IMR-90 (cell line): ENCODE data around the gene GALNT17.

Experiments
- CEBPB ChIP-seq: IDR thresholded peaks from 2 replicates; pipeline ENCODE4 v1.6.1; 2012; ENCODE audit warnings: low read depth, low read length, improper control_type of control experiment
- CHD1 ChIP-seq: IDR thresholded peaks from 2 replicates; pipeline ENCODE4 v1.6.1; 2012; ENCODE audit warnings: low read depth, low read length, improper control_type of control experiment
- POLR2A ChIP-seq: IDR thresholded peaks from 2 replicates; pipeline ENCODE4 v1.6.1; 2012; ENCODE audit warnings: mild to moderate bottlenecking, low read depth, low read length
- RCOR1 ChIP-seq: IDR thresholded peaks from 2 replicates; pipeline ENCODE4 v1.6.1; 2012; ENCODE audit warnings: mild to moderate bottlenecking, low read length, improper control_type of control experiment; ENCODE audit not compliant: insufficient replicate concordance
- RFX5 ChIP-seq: IDR thresholded peaks from 2 replicates; pipeline ENCODE4 v1.8.0; 2012; ENCODE audit warnings: low read depth, mild to moderate bottlenecking, low read length, moderate library complexity
- SMC3 ChIP-seq: fragments of 150-350 bp; IDR thresholded peaks from 2 replicates; pipeline ENCODE4 v1.6.1; 2016; ENCODE audit warnings: low read depth, mild to moderate bottlenecking, antibody characterized with exemption, low read length, moderate library complexity
- TF ChIP-seq, protein P1 (sequence below): conservative IDR thresholded peaks from 2 replicates; pipeline ENCODE4 v1.5.1; 2012; ENCODE audit warnings: mild to moderate bottlenecking, low read depth, low read length, improper control_type of control experiment
- TF ChIP-seq, protein P2 (sequence below): fragments of 150-350 bp; IDR thresholded peaks from 2 replicates; pipeline ENCODE4 v1.6.1; 2016; ENCODE audit warnings: low read depth, mild to moderate bottlenecking, low read length, moderate library complexity, borderline replicate concordance
- TF ChIP-seq, protein P3 (sequence below): fragments of 150-350 bp; IDR thresholded peaks from 2 replicates; pipeline ENCODE4 v1.6.1; 2017; ENCODE audit warnings: mild to moderate bottlenecking, antibody characterized with exemption, low read length, low read depth

DNA sequence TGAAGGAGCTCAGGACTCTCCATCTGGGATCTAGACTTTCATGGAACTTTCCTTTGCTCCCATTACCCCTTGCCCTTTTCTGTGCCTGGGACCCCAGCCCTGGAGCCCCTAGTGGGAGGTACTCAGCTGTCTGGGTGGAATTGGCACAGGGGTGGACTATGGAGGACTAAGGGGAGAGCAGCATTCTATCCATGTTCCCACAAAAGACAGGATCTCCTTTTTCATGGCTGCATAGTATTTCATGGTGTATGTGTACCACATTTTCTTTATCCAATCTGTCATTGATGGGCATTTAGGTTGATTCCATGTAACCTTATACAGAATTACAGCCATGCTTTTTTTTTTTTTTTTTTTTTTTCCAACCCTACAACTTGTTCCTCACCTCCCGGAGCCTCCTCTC is 89.1 kb downstream of the GALNT17 start:
- TF ChIP-seq POLR2A, result no peak
- TF ChIP-seq, protein P1, sequence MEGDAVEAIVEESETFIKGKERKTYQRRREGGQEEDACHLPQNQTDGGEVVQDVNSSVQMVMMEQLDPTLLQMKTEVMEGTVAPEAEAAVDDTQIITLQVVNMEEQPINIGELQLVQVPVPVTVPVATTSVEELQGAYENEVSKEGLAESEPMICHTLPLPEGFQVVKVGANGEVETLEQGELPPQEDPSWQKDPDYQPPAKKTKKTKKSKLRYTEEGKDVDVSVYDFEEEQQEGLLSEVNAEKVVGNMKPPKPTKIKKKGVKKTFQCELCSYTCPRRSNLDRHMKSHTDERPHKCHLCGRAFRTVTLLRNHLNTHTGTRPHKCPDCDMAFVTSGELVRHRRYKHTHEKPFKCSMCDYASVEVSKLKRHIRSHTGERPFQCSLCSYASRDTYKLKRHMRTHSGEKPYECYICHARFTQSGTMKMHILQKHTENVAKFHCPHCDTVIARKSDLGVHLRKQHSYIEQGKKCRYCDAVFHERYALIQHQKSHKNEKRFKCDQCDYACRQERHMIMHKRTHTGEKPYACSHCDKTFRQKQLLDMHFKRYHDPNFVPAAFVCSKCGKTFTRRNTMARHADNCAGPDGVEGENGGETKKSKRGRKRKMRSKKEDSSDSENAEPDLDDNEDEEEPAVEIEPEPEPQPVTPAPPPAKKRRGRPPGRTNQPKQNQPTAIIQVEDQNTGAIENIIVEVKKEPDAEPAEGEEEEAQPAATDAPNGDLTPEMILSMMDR, result no peak
- TF ChIP-seq RFX5, result no peak
- TF ChIP-seq, protein P2, sequence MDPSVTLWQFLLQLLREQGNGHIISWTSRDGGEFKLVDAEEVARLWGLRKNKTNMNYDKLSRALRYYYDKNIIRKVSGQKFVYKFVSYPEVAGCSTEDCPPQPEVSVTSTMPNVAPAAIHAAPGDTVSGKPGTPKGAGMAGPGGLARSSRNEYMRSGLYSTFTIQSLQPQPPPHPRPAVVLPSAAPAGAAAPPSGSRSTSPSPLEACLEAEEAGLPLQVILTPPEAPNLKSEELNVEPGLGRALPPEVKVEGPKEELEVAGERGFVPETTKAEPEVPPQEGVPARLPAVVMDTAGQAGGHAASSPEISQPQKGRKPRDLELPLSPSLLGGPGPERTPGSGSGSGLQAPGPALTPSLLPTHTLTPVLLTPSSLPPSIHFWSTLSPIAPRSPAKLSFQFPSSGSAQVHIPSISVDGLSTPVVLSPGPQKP, result no peak
- no peak for TF ChIP-seq SMC3
- no peak for TF ChIP-seq CEBPB
- TF ChIP-seq RCOR1, result no peak
- TF ChIP-seq CHD1, result no peak
- TF ChIP-seq, protein P3, sequence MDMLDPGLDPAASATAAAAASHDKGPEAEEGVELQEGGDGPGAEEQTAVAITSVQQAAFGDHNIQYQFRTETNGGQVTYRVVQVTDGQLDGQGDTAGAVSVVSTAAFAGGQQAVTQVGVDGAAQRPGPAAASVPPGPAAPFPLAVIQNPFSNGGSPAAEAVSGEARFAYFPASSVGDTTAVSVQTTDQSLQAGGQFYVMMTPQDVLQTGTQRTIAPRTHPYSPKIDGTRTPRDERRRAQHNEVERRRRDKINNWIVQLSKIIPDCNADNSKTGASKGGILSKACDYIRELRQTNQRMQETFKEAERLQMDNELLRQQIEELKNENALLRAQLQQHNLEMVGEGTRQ, result no peak
